NCI-H526 (cell line): ENCODE measurements around the gene MAPK4.
"Not testable (repeated sequence)": the region's sequence is repeated elsewhere in the genome, so short reads cannot be mapped to it uniquely, and the experiment has no call there.

ENCODE experiments used
- DNase-seq, 2 experiments: peaks; one replicate each; lab custom pipeline; 2025; lab: John Stamatoyannopoulos, UW

The MAPK4 gene

GRCh38 chr18:50680966-50681365, 121.1 kb downstream of the MAPK4 start:
- peak in 1 of 2 experiments; percentile 12 for DNase-seq

GRCh38 chr18:50682852-50683251, 123.0 kb downstream of the MAPK4 start:
- peak; percentile 40 to 63 for DNase-seq

GRCh38 chr18:50686409-50686808, 126.5 kb downstream of the MAPK4 start:
- DNase-seq: no peak

GRCh38 chr18:50687491-50687890, 127.6 kb downstream of the MAPK4 start:
- no peak for DNase-seq

- DNase-seq: no peak
Measured at GRCh38 chr18:50689578-50689977, 129.7 kb downstream of the MAPK4 start.

GRCh38 chr18:50694147-50694546, 134.3 kb downstream of the MAPK4 start:
- no peak for DNase-seq

- DNase-seq: no peak
Measured at GRCh38 chr18:50695431-50696176, 135.7 kb downstream of the MAPK4 start.

GRCh38 chr18:50696436-50696835, 136.5 kb downstream of the MAPK4 start:
- DNase-seq: no peak

GRCh38 chr18:50696929-50697328, 137.0 kb downstream of the MAPK4 start:
- no peak for DNase-seq

GRCh38 chr18:50697509-50697908, 137.6 kb downstream of the MAPK4 start:
- DNase-seq: no peak

- peak; percentile 31 to 51 for DNase-seq
Measured at GRCh38 chr18:50700245-50701165, 140.6 kb downstream of the MAPK4 start.

- DNase-seq: no peak
Measured at GRCh38 chr18:50704357-50704940, 144.6 kb downstream of the MAPK4 start.

- no peak for DNase-seq
Measured at GRCh38 chr18:50706199-50706598, 146.3 kb downstream of the MAPK4 start.

GRCh38 chr18:50706651-50707050, 146.8 kb downstream of the MAPK4 start:
- DNase-seq: no peak

- DNase-seq: not testable (repeated sequence)
Measured at GRCh38 chr18:50707297-50707696, 147.4 kb downstream of the MAPK4 start.

- peak in 1 of 2 experiments; percentile 4 for DNase-seq
Measured at GRCh38 chr18:50707855-50708469, 148.1 kb downstream of the MAPK4 start.

GRCh38 chr18:50709193-50709592, 149.3 kb downstream of the MAPK4 start:
- DNase-seq: no peak

GRCh38 chr18:50711386-50711785, 151.5 kb downstream of the MAPK4 start:
- DNase-seq: no peak

GRCh38 chr18:50715919-50716318, 156.0 kb downstream of the MAPK4 start:
- no peak for DNase-seq

- no peak for DNase-seq
Measured at GRCh38 chr18:50716902-50717301, 157.0 kb downstream of the MAPK4 start.

- no peak for DNase-seq
Measured at GRCh38 chr18:50717563-50717962, 157.7 kb downstream of the MAPK4 start.
